ENCODE data around the gene PLPP3.

PLPP3 gene

GRCh38 chr1:56575865-56576264, 3.5 kb downstream of the PLPP3 start:
- DNase-seq = no peak

GRCh38 chr1:56574794-56575193, 4.6 kb downstream of the PLPP3 start:
- DNase-seq = no peak

- no peak for DNase-seq
These were observed 6.1 kb downstream of the PLPP3 start for GRCh38 chr1:56573311-56573710.

DNA sequence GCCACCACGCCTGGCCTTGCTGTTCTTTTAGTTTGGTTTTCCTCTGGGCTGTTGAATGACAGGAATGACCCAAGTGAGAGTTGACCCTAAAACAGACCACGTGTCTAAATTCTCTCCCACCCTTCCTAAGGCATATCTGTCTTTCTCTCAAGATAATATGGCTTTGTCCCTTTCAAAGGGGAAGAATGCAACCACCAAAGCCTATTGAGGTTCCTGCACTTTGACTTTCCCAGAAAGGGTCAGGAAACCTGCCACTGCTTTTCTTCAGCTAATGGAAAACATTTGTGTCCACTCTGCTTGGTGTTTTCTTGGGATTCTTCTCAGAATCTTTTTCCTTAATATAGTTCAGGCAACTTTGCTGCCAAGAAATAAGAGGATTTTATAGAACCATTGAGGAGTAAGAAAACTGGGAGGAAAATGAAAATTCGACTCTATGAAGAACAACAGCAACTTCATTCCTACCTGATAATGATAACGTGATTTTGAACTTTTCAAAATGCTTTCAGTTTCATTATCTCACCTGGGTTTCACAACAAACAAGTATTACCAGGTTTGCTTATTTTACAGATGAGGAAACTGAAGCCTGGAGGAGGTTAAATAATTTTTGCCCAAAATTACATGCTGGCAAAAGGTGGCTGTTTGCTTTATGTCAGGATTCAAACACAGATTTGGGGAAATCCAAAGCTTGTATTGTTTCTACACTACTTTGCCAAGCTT, 6.9 kb downstream of the PLPP3 start:
- DNase-seq = no peak

GRCh38 chr1:56571448-56571847, 7.9 kb downstream of the PLPP3 start:
- DNase-seq = no peak

DNA sequence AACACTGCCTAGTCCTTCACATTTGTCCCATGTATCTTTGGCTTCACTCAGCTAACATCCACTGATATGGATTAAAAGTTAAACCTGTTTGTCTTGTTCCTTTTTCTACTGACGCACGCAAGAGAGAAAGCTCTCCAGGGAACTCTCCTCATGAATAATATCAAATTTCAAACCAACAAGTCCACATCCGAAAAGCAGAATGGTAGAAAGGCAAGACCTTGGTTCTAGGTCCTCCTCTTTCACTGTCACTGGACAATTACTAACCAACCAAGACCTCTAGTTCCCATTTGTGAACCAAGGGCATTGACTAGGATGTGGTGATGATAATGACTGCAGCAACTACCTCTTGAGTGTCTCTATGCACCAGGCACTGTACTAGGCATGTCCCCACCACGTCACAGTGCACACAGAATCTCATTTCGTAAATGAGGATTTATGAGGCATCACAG, 8.4 kb downstream of the PLPP3 start:
- no peak for DNase-seq

DNA sequence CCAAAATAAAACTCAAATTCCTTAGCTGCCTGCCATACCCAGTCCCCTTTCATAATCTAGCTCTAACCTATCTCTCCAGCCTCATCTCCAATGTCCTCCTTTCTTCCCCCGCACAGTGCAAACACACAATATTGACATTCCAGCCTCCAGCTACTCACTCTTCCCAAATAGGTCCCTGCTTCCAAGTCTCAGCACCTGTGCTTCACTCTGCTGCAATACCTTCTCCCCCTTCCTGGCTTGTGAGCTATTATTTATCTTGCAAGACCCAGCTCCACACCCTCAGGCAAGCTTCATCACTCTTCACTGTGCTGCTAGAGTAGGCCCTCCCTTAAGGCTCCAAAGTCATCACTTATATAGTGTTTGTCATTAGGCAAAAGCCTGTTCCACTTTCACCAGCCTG, 9.7 kb downstream of the PLPP3 start:
- no peak for DNase-seq

- DNase-seq = no peak
These were observed 12.4 kb downstream of the PLPP3 start for GRCh38 chr1:56566994-56567393.

GRCh38 chr1:56566061-56566744, 13.2 kb downstream of the PLPP3 start:
- DNase-seq = no peak

DNA sequence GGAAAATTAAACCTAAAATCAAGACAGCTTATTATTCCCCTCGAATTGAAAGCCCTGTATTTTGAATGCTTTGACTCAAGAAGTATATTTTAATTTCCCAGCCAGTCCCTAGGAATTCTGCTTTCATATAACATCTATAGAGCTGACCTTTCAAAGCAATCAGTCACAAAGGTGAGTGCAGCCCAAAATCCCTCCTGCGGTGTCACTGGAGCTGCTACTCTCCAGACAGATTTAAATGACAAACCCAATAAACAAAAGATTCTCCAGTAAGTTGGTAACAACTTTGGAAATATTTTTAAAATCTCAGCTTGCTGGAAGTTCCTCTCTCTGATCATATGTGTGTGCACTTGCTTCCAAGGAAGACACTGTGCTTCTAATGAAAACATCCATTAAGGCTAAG, 14.7 kb downstream of the PLPP3 start:
- DNase-seq = no peak

DNA sequence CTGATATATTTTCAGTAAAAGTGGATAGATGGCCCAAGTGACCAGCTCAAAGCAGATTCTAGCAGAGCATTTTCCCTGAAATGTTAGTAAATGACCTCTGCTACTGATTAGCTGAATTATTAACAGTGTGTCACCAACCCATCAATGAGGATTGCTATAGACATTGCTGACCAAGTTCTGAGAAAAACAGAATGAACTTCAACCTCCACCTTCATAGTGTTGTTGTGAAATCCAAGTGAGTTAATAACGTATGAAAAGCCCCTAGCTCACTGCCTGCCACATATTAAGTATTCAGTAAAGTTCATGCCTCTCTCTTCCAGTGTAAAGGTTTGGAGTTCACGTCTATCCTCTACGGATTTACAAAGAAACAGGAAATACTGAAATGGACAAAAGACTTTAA, 15.8 kb downstream of the PLPP3 start:
- no peak for DNase-seq

DNA sequence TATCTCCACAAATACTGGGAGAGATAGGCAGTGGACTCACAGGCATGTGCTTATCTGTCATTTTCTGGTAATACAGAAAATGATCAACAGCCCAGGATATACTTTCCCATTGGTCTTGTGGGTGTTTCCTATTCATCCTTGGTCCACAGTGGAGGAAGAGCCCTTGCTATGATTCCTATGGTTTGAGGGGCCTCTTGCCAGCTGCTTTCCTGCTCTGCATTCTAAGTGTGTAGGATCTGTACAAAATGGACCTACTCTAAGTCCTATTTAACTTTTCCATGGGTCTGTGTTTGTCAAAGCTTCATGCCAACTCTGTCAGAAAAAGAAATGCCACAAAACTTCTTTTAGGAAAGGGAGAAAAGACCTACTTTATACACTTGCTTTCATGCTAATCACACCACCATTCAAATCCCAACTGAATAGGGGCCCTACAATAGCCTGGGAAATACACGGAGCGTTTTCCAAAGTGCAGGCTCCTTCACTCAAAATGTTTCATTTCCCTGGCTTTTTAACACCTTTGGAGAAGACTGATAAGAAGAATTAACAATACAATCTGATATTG, 16.4 kb downstream of the PLPP3 start:
- no peak for DNase-seq

DNA sequence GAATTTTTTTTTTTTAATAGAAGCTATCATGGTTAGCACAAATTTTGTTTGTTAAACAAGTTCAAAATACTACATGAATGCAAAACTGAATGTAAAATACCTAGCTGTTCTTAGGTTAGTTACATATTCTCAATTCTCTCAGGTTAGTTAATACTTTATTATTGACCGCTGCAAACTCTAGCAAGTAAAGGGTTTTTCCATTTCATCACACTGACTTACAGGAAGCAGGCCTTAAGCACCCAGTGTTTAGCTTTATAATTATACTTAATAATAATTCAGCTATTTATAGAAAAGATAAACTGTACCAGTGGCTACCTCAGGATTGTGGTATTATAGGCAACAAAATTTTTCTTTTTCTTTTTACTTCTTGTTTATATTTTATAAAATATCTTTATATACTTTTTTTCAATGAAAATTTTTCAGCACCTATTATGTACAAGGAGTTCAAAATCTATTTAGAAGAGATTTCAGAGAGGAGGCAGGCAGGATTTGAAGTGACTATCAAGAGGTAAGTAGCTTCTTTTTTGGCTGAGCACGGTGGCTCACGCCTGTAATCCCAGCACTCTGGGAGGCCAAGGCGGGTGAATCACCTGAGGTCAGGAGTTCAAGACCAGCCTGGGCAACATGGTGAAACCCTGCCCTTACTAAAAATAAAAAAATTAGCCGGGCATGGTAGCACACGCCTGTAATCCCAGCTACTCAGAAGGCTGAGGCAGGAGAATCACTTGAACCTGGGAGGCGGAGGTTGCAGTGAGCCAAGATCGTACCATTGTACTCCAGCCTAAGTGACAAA, 17.9 kb downstream of the PLPP3 start:
- no peak for DNase-seq

- DNase-seq = no peak
These were observed 21.6 kb downstream of the PLPP3 start for GRCh38 chr1:56557746-56558145.

DNA sequence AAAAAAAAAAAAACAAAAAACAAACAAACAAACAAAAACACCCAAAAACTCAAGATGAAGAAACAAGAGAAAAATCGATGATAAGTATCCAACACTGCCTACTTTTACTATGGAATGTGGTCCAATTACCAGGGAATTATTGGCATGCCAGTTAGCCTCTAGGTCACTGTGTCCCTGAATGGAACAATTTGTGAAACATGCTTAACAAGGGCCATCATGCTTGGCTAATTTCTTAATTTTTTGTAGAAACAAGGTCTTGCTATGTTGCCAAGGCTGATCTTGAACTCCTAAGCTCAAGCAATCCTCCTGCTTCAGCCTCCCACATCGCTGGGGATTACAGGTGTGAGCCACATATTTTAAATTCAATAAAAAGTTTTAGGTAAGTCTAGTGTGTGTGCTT, 23.9 kb downstream of the PLPP3 start:
- no peak for DNase-seq

DNA sequence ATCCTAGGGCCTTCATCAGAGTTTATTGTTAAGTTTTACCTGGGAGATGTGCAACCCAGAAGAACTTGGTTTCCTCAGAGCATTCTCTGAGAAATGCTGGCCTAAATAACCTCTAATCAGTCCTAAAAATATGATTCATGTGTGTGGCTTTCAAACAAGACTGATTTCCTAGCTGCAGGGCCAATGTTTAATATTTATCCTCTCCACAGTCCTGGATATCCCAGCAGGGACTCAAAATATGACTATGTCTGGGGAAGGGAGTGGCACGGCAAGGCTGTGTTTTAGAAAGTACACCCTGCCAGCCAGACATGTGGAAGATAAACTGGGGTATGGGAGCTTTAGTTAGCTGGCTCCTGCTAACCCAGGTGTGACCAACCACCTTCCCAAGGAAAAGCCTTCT, 26.3 kb downstream of the PLPP3 start:
- DNase-seq = no peak

GRCh38 chr1:56552349-56552748, 27.0 kb downstream of the PLPP3 start:
- DNase-seq = no peak

GRCh38 chr1:56551691-56552090, 27.7 kb downstream of the PLPP3 start:
- no peak for DNase-seq

DNA sequence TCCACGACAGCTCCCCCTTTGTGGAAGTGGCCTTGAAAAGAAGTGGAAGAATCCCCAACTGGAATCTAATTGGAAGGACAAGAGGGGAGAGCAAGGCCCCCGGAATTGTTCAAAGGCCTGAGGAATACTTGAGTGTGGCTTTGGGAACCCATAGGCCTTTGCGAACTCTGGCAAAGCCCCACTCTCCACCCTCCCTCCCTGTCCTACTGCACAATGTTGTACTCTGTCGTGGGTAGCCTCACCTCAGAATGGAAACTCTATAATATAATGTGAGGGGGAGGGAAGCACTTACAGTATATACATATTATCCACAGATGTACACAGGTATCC, 28.5 kb downstream of the PLPP3 start:
- DNase-seq = no peak

DNA sequence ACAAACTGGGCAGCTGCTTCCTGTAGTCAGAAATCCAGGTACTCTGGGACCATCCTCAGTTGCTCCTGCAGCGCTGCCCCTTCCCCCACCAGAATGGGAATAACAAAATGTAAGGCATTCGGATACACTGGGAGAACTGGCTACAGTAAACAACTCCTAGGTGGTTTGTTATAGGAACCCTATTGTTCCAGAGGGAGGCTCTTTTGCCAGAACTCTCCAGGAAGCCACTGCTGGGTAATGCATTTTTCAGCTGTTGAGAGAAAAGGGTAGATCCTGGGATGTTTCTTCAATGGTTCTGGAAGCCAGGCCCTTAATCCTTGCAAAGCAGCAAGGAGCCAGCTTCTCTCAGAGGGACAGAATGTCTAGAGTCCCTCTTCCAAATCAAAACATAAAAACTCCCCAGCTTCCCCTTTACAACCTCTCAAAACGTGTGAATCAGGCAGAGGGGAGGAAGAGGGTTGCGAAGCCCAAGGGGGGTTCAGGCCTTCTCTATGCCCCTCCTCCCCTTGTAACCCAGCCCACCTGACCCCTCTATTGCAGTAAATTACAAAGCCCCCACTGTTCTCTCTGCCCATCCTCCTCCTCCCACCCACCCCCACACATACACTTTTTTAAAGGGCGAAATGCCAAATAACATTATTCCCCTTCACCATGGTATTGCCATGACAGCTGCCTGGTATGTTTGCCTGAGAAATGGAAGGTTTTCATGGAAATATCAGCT, 29.1 kb downstream of the PLPP3 start:
- DNase-seq = no peak

GRCh38 chr1:56548571-56548970, 30.8 kb downstream of the PLPP3 start:
- DNase-seq = no peak

- DNase-seq = no peak
These were observed 31.4 kb downstream of the PLPP3 start for GRCh38 chr1:56547977-56548376.

GRCh38 chr1:56547473-56547872, 31.9 kb downstream of the PLPP3 start:
- DNase-seq = no peak
